ENCODE results near the gene CDH10.

The CDH10 gene

DNA sequence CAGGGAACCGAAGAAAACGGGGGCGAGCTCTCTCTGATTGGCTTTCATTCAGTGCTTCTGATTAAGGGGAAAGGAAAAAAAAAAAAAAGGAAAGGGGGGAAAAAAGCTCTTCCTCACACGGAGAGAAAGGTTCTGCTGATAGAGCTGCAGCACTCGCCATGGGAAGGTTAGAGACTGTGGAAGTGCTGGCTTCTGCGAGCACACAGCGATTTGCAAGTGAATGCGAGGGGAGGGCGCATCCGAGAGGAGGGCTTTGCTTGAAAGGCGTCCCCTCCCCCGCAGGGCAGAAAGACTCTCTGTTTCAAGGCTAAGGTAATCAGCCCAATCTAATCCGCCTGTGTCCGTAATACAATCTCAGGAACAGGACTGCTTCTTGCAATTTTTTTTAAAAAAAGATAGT lies at the start of gene CDH10:
Gene CDH10, minus strand, starts transcription at position 218 of the 400 bp plus-strand sequence. CDS start 51,488 bp downstream, outside the sequence.
- no peak for DNase-seq (ENCODE audit: low spot score)

DNA sequence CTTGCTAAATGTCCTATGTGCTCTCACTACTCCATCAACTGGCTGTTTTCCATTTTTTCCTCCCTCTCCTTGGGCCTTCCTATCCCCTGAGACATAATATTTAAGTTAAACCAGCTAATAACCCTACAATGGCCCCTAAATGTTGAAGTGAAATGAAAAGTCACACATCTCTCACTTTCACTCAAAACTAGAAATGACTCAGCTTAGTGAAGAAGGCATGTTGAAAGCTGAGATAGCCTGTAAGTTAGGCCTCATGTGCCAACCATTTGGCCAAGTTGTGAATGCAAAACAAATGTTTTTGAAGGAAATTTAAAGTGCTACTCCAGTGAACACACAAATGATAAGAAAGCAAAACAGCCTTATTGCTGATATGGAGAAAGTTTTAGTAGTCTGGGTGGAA lies 48.8 kb upstream of the CDH10 start:
- DNase-seq (ENCODE audit: low spot score), result no peak

DNA sequence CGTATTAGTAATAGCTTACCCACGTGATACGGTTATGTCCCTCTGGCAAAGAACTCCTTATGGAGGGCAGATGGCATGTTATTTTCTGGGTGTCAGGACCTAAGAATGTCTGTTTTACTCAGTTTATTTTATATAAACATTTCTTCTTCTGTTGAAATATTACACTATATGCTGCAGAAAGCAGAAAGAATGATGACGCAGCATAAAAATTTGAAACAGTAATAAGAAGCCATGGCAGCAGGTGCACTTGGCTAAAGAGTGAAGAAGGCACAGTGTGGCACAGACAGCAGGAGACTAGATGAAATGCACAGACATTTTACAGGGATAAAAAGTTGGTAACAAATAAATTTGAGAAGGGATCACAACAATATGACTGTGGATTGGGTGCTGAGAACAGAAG lies 46.3 kb upstream of the CDH10 start:
- DNase-seq (ENCODE audit: low spot score), result no peak

DNA sequence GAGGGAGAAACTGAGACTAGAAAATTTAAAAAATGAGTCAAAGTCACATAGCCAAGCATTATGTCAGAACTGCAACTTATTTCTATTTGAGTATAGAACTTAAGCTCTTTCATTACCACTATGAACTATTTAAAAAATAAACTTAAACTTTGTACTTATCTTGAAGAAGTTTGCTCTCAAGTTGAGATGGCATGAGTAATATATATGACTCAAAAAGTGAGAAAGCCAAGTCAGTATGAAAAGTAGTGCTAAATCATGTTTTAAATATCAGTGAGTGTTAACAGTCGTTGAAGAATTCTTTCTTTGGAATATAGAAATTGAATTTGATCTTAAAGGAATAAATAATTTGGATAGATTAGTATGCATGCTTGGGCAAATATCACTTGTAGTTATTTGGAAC lies 36.3 kb upstream of the CDH10 start:
- DNase-seq (ENCODE audit: low spot score), result no peak

DNA sequence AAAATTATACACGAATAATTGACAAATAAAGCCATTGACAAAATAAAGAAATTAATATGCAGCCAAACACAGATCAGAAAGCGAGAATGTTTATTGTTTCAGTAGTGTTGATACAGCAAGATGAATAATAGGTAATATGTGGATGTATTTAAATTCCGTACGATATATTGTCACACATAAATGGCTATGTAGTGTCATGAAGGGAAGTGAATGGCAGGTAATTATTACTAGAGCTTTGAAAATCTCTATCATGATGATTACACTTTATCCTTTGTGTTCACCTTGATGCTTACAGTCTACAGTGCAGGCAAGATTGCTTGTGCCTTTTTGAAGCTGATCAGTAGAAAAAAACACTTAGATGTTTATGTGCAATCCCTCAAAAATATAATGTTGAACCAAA lies 23.3 kb upstream of the CDH10 start:
- DNase-seq (ENCODE audit: low spot score), result no peak

DNA sequence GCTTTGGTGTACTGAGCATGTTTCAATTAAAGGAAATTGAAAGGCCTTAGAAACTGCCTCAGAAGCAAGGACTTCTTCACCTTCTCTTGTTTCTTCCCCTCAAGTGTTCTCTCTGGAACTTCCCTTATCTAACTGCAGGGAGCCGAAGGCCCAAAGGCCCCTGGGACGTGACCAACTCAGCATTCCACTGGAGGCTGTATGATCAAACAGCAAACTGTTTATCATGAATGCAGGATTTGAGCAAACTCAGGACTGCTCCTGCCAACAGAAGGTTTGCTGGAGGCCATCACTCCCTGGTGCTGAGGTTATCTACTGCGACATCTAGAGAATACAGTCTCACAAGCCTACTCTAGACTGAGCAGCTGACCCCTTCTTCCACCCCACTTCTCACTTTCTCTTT lies 4.8 kb upstream of the CDH10 start:
- no peak for DNase-seq (ENCODE audit: low spot score)

DNA sequence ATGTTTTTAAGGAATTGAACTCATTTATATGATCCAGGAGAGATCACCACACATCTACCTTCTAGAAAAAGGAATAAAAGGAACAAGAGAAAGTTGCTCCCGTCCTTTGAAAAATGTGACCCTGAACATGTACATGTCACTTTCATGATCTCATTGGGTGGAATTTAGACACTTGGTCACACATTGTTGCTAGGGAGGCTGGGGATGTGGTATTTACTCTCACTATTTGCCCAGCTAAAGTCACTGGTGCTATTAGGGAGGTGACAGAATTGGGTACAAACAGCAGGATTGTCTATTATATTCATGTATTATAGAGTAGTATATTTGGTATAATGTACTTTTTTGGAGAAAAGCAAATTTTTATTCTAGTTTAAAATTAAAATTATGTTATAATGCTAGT lies 2.1 kb upstream of the CDH10 start:
- DNase-seq (ENCODE audit: low spot score), result no peak

DNA sequence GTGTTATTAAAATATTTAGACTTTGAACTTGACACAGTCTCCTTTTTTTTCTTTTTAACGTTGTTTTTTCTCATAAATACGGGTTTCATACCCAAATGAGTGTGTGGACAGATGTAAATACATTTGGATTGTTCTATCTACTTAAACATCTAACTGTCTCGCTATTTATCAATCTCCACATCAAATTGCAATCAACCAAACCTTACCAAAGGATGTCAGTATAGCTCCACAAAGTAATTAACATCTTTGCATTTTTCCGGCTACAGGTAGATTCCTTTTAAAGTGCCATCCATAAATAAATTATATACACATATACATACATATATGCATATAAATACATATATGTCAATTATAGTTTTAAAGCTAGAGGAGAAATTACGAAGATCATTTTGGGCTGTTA lies 705 bp upstream of the CDH10 start:
- DNase-seq (ENCODE audit: low spot score), result no peak

DNA sequence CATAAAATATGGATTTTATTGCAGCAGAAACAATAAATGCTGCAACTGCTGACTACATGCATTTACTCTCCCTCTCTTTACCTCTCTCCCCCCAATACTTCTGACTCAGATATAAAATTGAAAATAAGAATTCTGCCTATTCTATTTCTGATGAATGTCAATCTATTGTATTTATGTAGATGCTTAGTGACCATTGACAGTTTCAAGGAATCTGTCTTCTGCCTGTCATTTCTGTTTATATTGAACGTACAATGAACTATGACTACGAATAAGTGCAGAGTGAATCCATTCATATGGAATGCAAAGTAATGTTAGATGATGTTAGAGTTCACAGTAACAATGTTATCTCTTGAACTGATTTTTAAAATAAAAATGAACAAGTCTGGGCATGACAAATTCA lies 898 bp downstream of the CDH10 start:
- DNase-seq (ENCODE audit: low spot score), result no peak

DNA sequence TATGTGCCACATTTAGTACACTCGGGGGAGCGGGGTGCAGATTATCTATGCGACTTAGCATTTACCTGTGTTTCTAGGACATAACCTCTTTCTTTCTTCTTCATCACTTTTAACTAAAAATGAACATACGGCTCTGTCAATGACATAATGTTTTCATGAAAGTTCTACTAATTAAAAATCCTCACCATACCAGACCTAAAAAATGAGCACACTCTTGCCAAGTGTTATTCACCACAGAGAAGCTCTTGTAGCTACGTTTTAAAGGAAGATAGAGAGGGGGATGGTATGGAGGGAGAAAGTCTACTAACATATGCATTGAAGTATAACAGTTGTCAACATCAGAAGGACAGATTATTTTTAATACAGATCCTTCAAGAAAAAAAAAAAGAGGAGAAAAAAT lies 1.6 kb downstream of the CDH10 start:
- DNase-seq (ENCODE audit: low spot score), result no peak

DNA sequence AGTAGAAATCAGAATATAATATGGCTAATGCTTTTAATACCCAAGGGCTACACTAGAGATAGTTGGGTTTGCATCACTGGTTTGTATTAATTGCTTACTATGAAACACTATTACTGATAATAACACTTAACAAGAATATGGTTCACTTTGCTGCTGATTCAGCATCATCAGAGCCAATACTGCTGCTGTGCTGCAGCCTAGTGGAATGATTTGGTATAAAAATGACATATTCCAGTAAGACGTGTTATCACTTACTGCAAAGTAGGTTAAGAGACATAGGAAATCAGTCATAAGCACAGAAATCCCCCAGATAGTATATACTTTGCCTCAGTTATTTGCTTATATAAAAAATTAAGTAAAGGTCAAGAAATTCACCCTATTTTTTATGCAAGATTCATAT lies 2.8 kb downstream of the CDH10 start:
- peak; percentile 46 for DNase-seq (ENCODE audit: low spot score)

DNA sequence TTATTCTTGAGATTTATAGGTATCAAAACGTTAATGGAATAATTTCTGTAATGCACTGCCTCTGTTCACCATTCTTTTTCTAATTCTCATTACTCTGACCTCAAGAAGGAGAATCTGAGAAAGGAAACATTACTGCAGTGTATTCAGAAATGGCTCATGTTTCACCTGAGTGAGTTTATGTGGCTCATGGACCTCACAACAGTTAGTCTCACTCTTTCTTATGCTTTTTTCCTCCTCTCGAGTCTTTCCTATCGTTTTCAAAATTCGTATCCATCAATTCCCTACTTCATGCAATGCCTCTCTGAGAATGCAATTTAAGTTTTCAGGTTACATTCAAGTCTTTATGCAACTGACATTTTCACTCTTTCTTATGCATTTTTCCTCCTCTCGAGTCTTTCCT lies 9.6 kb downstream of the CDH10 start:
- DNase-seq (ENCODE audit: low spot score), result no peak

DNA sequence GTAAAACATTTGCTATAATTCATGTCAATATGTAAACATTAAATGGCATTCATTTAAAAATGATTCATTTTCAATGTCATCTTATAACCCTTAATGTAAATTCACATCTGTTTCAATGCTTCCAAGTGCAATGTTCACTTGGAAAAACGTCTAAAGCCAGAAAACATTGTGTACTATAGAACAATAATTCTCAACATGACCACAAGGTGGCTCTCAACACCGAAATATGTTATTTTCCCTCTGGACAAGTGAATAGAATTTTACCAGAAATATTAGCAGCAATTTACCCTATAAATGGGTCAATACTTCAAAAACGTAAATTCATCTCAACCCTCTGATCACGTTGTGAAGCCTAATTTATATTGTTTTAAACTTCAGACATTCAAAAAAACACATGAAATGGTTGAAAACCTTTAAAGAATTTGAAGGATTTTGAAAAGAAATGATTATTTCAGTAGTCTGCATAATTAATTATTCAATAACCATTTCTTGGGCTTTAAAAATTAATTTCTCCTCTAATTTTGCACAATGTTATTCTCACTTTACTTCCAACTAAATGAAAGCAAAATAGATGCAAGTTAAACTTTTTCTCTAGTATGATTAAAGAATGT lies 11.0 kb downstream of the CDH10 start:
- DNase-seq (ENCODE audit: low spot score), result peak; percentile 35

DNA sequence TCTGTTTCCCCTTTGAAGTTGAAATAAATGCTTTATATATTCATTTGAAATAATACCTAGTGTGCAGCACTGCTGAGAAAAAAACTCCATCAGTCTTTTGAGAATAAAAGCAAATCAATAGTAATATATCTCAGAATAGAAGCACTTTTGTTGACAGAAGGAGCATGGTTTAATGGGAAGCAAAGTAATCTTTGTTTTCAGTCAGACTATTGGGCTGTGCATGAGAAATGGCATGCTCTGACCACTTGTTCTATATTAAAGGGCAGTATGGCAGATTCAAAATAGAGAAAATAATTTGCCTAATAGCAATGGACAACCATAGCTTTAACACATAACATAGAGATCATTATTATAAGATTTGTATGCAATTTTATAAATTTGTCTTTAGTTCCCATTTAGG lies 12.4 kb downstream of the CDH10 start:
- no peak for DNase-seq (ENCODE audit: low spot score)

DNA sequence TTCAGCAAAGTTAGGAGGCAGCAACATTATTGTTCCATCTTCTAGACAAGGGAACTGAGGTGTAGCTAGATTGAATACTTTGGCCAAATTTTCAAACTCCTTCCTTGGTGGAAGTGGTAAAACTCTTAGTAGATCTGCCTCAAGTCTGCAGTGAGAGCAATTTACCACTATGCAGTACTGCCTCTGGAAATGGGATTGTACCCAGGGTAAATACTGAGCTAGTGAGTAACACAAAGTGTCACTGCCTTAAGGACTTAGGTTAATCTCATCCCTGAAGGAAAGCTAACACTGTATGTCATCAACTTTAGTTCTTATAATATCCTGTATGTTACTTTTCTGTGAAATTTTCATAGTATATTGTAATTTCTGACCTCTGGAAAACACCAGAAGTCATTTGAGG lies 13.9 kb downstream of the CDH10 start:
- DNase-seq (ENCODE audit: low spot score), result no peak

DNA sequence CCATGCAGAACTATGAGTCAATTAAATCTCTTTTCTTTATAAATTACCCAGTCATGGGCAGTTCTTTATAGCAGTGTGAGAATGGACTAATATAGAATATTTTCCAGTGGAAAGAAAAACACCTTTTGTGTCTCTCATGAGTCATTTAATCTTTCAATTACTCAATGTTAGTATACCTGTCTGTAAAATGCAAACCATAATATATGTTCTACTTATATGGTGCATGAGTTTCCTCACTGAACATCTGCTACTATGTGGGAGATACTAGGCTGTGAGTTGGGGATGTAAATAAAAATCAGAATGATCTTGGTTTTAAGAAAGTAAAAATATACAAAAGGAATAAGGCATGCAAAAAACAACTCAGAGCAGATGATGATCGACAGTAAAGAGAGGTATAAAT lies 15.0 kb downstream of the CDH10 start:
- no peak for DNase-seq (ENCODE audit: low spot score)

DNA sequence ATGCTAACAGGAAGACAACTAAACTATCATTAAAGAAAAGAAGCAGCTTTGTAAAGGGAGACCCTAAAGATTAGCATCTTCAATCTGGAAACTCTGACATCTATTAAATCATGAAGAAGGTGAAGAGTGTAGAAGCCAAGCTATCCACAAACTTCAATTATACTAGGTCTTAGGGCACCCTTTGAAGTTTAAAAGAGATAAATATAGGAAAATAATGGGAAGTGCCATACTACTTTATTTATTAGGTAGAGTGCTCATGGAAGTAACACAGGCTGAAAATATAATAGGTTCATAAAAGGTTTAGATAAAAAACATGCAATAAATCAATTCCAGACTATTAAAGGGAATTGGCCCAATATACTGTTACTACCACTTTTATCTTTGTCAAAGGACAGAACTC lies 19.9 kb downstream of the CDH10 start:
- no peak for DNase-seq (ENCODE audit: low spot score)

DNA sequence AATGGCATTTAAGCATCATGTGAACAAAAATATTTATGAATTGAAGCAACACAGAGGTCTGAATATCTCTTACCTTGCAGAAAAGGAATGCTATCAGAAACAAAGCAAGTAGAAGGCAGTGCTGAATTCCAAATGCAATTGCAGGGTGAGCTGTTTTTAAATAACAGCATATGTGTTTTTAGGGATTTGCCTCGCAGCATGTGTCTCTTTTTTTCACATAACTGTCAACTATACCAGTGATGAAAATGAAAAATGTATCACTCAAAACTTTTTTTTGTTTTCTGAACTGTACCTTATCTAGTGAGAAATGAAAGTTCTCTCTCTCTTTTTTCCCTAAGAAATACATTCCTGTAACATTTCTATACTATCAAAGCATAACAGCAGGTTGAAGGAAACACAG lies 21.2 kb downstream of the CDH10 start:
- DNase-seq (ENCODE audit: low spot score), result no peak

DNA sequence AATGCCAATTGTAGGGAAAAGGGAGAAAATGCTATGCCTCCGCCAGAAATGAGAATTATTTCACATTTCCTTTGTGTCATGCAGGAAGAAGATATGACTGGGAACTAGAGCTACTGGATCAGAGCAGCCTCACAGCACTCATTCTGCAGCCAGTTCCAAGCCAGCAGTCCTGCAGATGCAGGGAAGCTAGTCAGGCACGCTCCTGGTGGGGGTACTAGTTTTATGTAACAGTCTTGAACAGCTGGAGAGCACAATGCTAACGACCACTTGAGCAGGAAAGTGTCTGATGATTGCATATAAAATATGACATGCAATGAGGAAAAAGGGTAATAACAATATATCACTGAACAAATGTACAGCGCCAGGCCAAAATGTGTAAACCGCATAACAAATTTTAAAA lies 21.7 kb downstream of the CDH10 start:
- DNase-seq (ENCODE audit: low spot score), result no peak

DNA sequence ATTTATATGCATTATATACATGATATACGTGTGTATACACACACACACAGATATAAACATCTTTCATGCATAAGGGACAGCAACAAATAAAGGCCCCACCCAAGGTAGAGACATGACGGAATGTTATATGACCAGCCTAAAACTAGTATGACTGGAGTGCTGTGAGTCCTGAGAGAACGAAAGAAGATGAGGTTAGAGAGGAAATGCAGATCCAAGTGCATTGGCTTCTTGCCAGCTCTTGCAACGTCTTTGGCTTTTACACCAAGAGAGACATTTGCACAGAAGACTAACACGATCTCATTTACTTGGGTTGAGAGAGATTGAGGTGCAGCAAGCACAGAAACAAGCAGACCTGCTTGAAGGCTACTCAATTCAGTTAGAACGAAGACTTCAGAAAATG lies 23.0 kb downstream of the CDH10 start:
- DNase-seq (ENCODE audit: low spot score), result peak; percentile 19

DNA sequence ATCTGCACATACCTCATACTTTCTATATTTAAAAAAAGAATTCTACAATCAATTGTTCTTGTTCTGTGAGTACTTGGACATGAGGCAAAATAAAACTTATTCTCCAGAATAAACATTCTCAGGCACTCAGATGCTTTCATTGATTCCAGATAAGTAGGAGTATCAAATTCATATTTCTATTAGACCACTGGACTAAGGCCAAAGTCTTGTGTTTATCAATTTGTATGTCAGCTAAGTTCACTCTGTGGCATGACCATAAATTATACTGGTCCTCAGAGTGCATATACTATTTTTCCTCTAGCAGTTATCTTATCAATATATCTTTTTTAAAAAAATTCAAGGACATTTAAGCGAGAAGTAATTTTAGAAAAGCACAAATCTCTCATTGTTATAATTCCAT lies 28.2 kb downstream of the CDH10 start:
- no peak for DNase-seq (ENCODE audit: low spot score)

DNA sequence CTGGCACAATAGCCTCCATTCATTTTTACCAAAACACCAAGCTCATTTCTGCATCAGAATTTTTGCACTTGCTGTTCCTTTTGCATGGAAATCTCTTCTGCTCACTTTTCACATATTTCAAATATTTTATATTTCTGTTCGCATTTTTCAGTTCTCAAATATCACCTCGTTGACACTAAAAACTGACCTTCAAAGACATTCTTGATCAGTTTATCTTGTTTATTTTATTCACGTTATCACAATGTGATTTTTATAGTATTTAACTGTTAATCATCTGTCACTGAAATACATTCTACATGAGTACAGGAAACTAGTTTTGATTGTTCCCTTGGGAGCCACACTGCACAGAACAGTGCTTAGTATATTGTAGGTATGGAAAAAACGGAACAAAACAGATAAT lies 29.6 kb downstream of the CDH10 start:
- DNase-seq (ENCODE audit: low spot score), result no peak

DNA sequence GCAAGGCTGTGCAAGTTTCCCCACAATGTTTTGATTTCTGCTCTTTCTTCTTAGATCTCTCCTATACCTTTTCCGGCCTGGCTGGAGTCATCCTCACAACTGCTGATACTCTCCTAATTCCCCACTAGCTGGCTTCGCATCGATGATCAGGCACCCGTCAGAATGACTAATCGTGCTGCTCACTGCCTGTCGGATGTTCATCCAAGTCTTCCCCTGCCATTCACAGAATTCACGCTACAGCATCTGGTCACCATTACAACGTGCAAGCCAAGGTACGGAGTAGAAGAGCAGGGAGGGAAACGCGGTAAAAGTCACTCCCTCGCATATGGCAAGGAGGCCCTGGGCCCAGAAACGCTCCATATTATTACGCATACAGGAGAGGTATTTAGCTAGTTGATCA lies 35.1 kb downstream of the CDH10 start:
- no peak for DNase-seq (ENCODE audit: low spot score)

DNA sequence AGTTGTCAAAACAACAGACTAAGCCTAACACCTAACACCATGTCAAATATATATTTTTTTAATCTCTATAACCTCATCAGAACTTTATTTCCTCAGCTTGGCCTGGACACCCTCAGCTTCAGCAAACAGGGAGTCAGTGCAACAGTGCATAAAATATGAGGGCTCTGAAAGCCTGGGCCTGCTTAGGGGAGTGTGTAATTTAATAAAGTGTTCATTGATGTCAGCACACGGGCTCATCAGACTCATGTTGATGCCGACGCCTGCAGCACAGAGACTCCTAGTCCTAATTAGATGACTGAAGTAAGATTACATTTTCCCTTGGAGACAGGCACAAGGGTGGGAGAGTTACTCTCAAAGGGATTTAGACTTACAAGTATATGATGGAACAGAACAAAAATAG lies 37.8 kb downstream of the CDH10 start:
- DNase-seq (ENCODE audit: low spot score), result no peak

DNA sequence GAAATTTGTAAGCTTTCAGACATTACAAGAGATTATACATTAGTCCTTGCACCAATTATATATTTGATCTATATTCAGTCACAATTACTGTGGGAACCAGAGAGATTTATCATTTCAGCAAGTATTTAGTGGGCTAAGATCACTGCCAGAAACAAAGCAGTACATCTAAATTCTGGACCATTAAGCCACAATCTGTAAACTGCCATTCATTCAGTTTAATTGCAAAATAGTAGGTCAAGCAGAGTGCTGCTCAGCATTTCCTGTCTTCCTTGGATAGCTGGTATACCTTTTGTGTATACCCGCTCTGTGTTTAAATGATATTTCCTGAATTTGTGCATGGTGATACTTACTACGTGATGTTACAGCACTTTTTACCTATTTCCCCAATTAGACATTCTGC lies 42.6 kb downstream of the CDH10 start:
- DNase-seq (ENCODE audit: low spot score), result no peak

All from kidney tubule cell (primary cell).